Activated naive CD4-positive, alpha-beta T cell treated with anti-CD3 and anti-CD28 coated beads for 36 hours (primary cell): ENCODE measurements around the gene APOBEC3B. TPM values are rescaled to one million over a fixed set of nuclear protein-coding genes. Genes with fewer than 3 reads are reported as not detected.
"Not testable (repeated sequence)": the region's sequence is repeated elsewhere in the genome, so short reads cannot be mapped to it uniquely, and the experiment has no call there.

Experiments used
- CTCF ChIA-PET: fragments of 350-600 bp; sonication (Branson Sonifier 250); formaldehyde crosslinking; loops from one replicate; lab custom pipeline; 2021; ENCODE audit warnings: antibody characterized with exemption; lab: Charles Lee
- DNase-seq: peaks from one replicate; pipeline ENCODE4 v3.0.0-alpha.2; 2020
- H3K27ac Mint-ChIP-seq: one replicate; pipeline ENCODE4 v1.8.0; 2021; ENCODE audit warnings: mild to moderate bottlenecking, mixed read lengths
- H3K27me3 Mint-ChIP-seq: one replicate; pipeline ENCODE4 v1.8.0; 2021; ENCODE audit warnings: low read depth, mixed read lengths
- H3K36me3 Mint-ChIP-seq: one replicate; pipeline ENCODE4 v1.8.0; 2021; ENCODE audit warnings: low read depth, mixed read lengths
- H3K4me1 Mint-ChIP-seq: one replicate; pipeline ENCODE4 v1.8.0; 2021; ENCODE audit warnings: low read depth, mixed read lengths
- H3K4me3 Mint-ChIP-seq: one replicate; pipeline ENCODE4 v1.8.0; 2021; ENCODE audit warnings: mild to moderate bottlenecking, moderate library complexity, mixed read lengths
- H3K9me3 Mint-ChIP-seq: one replicate; pipeline ENCODE4 v1.8.0; 2021; ENCODE audit warnings: mixed read lengths
- intact Hi-C: fragments of 100-400 bp; cut with micrococcal nuclease; formaldehyde crosslinking; loops from one replicate; pipeline ENCODE4 v1.15.1; 2023
- total RNA-seq, 2 experiments: library from RNA; stranded (reverse); gene quantifications; one replicate each; pipeline ENCODE4 v1.2.3, GENCODE V29; 2021

APOBEC3B gene
- total RNA-seq, 2 experiments from 2014 or later, result 5.5 to 6.0 TPM

GRCh38 chr22:39029227-39029626 lies 47.1 kb downstream of the APOBEC3B start:
- Mint-ChIP-seq H3K27me3 (no peaks in the 10 kb centered on the region), H3K9me3 (no peaks in the 10 kb centered on the region), H3K4me1 (peaks cover 29% of the 10 kb centered on the region), H3K4me3 (no peak overlapping the region), H3K36me3 (peaks cover 12% of the 10 kb centered on the region), H3K27ac (peak overlapping the region; percentile 8)
- intact Hi-C loops, result no loop called here
- CTCF ChIA-PET, result interaction anchor here (0.6 to 2.0 kb wide), 2 partner anchors 26 to 49 kb away, joined by 3 to 5 read pairs; no protein-coding TSS in a partner anchor
- DNase-seq, result no peak

- CTCF ChIA-PET, result no interaction called here
- DNase-seq, result no peak
- Mint-ChIP-seq H3K4me1 (peaks cover 15% of the 10 kb centered on the region), H3K36me3 (peaks cover 10% of the 10 kb centered on the region), H3K4me3 (no peak overlapping the region), H3K27ac (no peak overlapping the region), H3K27me3 (no peaks in the 10 kb centered on the region), H3K9me3 (no peaks in the 10 kb centered on the region)
- intact Hi-C loops, result no loop called here
Observed at GRCh38 chr22:39030705-39031104, 48.6 kb downstream of the APOBEC3B start.

GRCh38 chr22:39031434-39032295 lies 49.5 kb downstream of the APOBEC3B start:
- peaks cover 15% of the 10 kb centered on the region for H3K4me1 Mint-ChIP-seq
- H3K27ac Mint-ChIP-seq, H3K4me3 Mint-ChIP-seq, DNase-seq, H3K27me3 Mint-ChIP-seq, H3K9me3 Mint-ChIP-seq, CTCF ChIA-PET, intact Hi-C loops, H3K36me3 Mint-ChIP-seq: not testable (repeated sequence)

- H3K4me3 Mint-ChIP-seq, H3K9me3 Mint-ChIP-seq, H3K27ac Mint-ChIP-seq, H3K36me3 Mint-ChIP-seq, H3K27me3 Mint-ChIP-seq, intact Hi-C loops, DNase-seq: not testable (repeated sequence)
- H3K4me1 Mint-ChIP-seq, result peaks cover 23% of the 10 kb centered on the region
- CTCF ChIA-PET, result interaction anchor here (1.3 kb wide), 1 partner anchor 34 kb away, joined by 3 read pairs; no protein-coding TSS in a partner anchor
Observed at GRCh38 chr22:39037071-39037470, 54.9 kb downstream of the APOBEC3B start.

- CTCF ChIA-PET, result interaction anchor here (1.0 kb wide), 1 partner anchor 36 kb away, joined by 3 read pairs; no protein-coding TSS in a partner anchor
- Mint-ChIP-seq H3K9me3 (no peaks in the 10 kb centered on the region), H3K27me3 (no peaks in the 10 kb centered on the region), H3K4me3 (peak overlapping the region; percentile 66), H3K4me1 (peaks cover 25% of the 10 kb centered on the region), H3K36me3 (no peaks in the 10 kb centered on the region), H3K27ac (peak overlapping the region; percentile 76)
- no peak for DNase-seq
- intact Hi-C loops, result no loop called here
Observed at GRCh38 chr22:39039306-39040126, 57.4 kb downstream of the APOBEC3B start.

- intact Hi-C loops, H3K9me3 Mint-ChIP-seq, DNase-seq, H3K27me3 Mint-ChIP-seq, H3K36me3 Mint-ChIP-seq: not testable (repeated sequence)
- CTCF ChIA-PET, result interaction anchor here (1.0 kb wide), 1 partner anchor 37 kb away, joined by 3 read pairs; no protein-coding TSS in a partner anchor
- Mint-ChIP-seq H3K4me3 (peak overlapping the region; percentile 66), H3K4me1 (peaks cover 25% of the 10 kb centered on the region), H3K27ac (peak overlapping the region; percentile 76)
Observed at GRCh38 chr22:39040155-39040537, 58.0 kb downstream of the APOBEC3B start.

GRCh38 chr22:39040538-39041296 lies 58.6 kb downstream of the APOBEC3B start, which contains the start of gene APOBEC3F:
APOBEC3F (plus strand) TSS chr22:39040864; CDS start chr22:39040961, 97 bp downstream.
- CTCF ChIA-PET, result interaction anchor here (1.0 kb wide), 1 partner anchor 37 kb away, joined by 3 read pairs; no protein-coding TSS in a partner anchor
- H3K27ac Mint-ChIP-seq, result peak within 1 kb of the TSS; percentile 77
- H3K27me3 Mint-ChIP-seq, intact Hi-C loops, H3K9me3 Mint-ChIP-seq, H3K36me3 Mint-ChIP-seq: not testable (repeated sequence)
- H3K4me1 Mint-ChIP-seq, result peaks cover 26% of the 10 kb centered on the region
- H3K4me3 Mint-ChIP-seq, result peak within 1 kb of the TSS; percentile 79
- DNase-seq, result peak; percentile 80

GRCh38 chr22:39041908-39042307 lies 59.8 kb downstream of the APOBEC3B start:
- DNase-seq, result no peak
- H3K36me3 Mint-ChIP-seq, result no peaks in the 10 kb centered on the region
- no peaks in the 10 kb centered on the region for H3K9me3 Mint-ChIP-seq
- CTCF ChIA-PET, result interaction anchor here (0.6 to 1.0 kb wide), 2 partner anchors 53 to 76 kb away, joined by 4 read pairs; no protein-coding TSS in a partner anchor
- peaks cover 22% of the 10 kb centered on the region for H3K4me1 Mint-ChIP-seq
- H3K4me3 Mint-ChIP-seq, result peak overlapping the region; percentile 79
- intact Hi-C loops, result no loop called here
- no peaks in the 10 kb centered on the region for H3K27me3 Mint-ChIP-seq
- H3K27ac Mint-ChIP-seq, result peak overlapping the region; percentile 77

Other genes starting within 250 kb of the APOBEC3B start
- 100 to 1,000 TPM; 120 to 121 TPM for gene SUN2, start 226.3 kb upstream of the APOBEC3B start, total RNA-seq
- 1 to 10 TPM; 5.9 to 8.0 TPM for gene DNAL4, start 188.2 kb upstream of the APOBEC3B start, total RNA-seq
- gene NPTXR, start 138.3 kb upstream of the APOBEC3B start, total RNA-seq, result 1 to 10 TPM; 1.4 to 1.5 TPM
- gene CBX6, start 110.1 kb upstream of the APOBEC3B start, total RNA-seq, result 10 to 100 TPM; 91.4 to 93.5 TPM
- gene APOBEC3A, start 24.7 kb upstream of the APOBEC3B start, total RNA-seq, result not detected
- gene APOBEC3C, start 31.9 kb downstream of the APOBEC3B start, total RNA-seq, result 10 to 100 TPM; 71.5 to 74.1 TPM
- gene APOBEC3D, start 38.8 kb downstream of the APOBEC3B start, total RNA-seq, result 10 to 100 TPM; 18.8 to 19.5 TPM
- gene APOBEC3F, start 58.5 kb downstream of the APOBEC3B start, total RNA-seq, result 10 to 100 TPM; 12.3 to 12.4 TPM
- gene APOBEC3G, start 94.9 kb downstream of the APOBEC3B start, total RNA-seq, result 10 to 100 TPM; 23.1 to 24.1 TPM
- 10 to 100 TPM; 11.9 to 13.2 TPM for gene APOBEC3H, start 114.9 kb downstream of the APOBEC3B start, total RNA-seq
- gene CBX7, start 170.3 kb downstream of the APOBEC3B start, total RNA-seq, result 10 to 100 TPM; 20.8 to 24.1 TPM